ENCODE measurements around the gene PPM1N.

PPM1N gene

GRCh38 chr19:45542234-45542668, 44.0 kb downstream of the PPM1N start:
- DNase-seq (ENCODE audit: low read depth), result no peak

DNA sequence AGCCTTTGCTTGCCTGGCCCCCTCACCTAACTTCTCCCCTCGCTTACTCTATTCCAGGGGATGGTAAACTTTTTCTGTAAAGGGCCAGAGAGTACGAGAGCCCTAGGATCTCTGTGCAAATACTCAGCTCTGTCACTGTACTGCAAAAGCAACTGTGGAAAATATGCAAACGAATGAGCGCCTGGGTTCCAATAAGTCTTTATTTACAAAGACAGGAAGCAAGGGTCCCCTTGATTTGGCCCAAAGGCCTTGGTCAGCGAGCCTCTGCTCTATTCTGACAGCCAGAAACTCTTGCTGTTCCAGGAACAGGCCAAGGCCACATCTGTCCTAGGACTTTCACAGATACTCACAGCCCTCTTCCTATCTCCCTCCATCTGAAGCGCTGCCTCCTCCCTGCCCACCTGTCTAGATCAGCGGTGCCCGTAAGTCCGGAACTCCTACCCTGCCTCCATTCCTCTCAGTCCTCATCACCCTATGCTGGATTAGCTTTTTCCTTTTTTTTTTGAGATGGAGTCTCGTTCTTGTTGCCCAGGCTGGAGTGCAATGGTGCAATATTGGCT, 49.0 kb downstream of the PPM1N start:
- no peak for DNase-seq (ENCODE audit: low read depth)

GRCh38 chr19:45547965-45548609, 49.8 kb downstream of the PPM1N start:
- no peak for DNase-seq (ENCODE audit: low read depth)

Measured in HS-27A (cell line).